GM04504 (cell line): Measurements from ENCODE around the gene SERINC2.
A peak's percentile ranks its signal among the peaks of the same experiment; 100 is the strongest.

Source experiments
- DNase-seq: peaks from one replicate; pipeline ENCODE4 v3.0.0-alpha.2; 2012; ENCODE audit warnings: low read depth

SERINC2 gene

DNA sequence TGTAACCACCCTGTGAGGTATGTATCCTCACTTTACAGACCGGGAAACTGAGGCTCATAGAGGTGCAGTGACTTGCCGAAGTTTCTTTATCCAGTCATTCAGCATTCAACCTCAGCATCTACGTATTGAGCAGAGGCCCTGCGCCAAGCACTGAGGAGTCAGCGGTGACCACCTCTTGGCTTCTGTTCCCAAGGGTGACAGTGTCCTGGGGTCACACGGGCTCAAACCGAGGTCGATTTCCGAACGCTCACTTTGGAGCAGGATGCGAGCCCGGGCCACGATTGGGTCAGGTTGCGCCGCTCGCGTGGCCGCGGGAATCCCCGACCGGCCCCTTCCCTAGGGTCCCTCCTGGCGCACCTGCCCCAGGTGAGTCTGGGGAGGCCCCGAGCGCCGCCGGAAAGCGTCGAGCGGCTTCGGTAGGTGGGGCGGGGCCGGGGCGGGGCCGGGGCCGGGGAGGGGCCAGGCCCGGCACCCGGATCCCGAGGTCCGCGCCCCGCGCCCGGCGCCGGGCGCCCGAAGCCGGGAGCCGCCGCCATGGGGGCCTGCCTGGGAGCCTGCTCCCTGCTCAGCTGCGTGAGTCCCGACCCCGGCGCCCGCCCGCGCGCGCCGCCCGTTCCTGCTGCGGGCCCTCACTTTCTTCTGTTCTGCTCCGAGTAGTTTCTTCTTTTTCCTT is at the start of gene SERINC2:
Gene SERINC2 (plus strand): TSS at position 482 of the 673 bp plus-strand sequence. CDS start 53 bp downstream, at position 535.
- no peak for DNase-seq

DNA sequence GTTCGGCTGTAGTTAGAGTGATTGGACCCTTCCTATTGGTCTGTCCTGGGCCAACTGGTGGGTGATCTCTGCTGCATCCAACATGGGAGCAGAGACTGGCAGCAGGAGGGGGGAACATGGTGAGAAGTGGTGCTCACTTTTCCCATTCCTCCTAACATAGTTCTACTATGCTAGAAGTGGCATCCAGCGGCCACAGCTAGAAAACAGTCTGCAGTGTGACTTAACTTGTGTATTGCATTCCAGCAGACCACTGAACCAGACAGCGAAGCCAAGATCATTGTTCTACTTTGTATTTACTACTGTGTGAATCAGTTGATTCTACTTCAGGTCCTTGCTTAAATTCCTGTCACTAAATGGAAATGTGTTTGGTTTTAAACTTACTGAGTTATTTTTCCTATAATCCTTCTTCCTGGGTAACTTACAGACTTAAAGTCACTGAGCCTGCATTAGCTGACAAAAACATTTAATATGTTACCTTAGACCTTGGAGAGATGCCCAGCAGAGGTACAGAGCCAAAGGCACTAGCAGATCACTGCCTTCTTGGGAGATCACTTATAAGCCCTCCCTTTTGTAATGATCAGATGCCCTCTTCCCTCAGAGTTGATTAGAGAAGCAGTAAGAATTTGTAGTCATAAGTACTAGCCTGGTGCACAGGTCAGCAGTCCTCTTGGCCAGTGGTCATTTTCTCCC is 48.3 kb upstream of the SERINC2 start:
- no peak for DNase-seq

DNA sequence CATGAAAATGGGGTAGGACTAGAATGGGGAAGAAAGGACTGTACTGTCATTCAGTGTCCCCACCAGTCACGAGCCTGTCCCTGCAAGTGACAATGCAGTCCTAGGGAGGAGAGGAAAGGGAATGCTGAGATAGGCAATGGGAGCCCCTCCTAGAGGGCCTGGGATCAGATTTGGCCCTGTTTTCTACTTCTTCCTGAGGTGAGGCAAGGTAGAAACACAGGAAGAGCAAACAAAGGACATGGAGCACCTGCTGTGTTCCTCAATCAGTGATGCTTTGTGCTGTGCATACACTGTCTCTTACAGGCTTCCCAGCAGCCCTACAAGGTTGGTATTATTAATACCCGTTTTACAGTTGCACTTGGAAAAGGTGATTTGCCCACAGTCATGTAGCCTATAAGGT is 46.2 kb upstream of the SERINC2 start:
- no peak for DNase-seq

DNA sequence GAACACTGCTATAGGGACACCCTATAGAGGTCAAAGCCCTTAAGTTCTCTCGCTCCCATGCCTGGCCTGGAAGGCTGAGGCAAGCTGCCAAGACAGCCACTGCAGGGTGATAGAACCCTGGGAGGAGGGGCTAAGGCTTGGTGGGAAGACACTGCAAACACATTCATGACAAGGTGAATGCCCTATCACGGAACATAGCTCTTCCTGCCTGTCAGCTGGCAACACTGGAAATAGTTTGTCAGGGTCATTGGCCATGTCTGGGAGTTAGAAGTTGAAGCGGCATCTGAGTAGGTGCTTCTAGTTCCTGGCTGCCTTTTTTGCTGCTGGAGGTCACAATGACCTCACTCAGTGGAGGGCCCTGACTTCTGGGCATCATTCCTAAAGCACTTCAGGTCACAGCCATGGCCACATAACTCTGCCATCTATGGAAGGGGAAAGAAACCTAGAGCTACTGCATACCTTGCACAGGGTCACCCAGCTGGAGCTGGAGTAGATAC is 44.4 kb upstream of the SERINC2 start:
- no peak for DNase-seq

DNA sequence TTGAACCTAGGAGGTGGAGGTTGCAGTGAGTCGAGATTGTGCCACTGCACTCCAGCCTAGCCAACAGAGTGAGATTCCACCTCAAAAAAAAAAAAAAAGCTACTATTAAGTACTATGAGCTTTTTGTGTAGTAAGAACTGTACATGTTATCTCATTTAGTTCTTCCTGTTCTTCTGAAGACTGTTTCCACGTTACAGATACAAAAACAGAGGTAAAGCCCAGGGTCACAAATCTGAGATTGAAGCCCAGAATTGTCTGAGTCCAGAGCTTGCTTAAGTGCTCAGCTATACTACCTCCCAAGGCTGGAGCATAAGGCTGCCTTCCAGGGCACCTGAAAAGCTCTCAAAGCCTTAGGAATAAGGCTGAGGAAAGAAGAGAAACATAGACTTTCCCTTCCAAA is 43.0 kb upstream of the SERINC2 start:
- DNase-seq, result no peak

DNA sequence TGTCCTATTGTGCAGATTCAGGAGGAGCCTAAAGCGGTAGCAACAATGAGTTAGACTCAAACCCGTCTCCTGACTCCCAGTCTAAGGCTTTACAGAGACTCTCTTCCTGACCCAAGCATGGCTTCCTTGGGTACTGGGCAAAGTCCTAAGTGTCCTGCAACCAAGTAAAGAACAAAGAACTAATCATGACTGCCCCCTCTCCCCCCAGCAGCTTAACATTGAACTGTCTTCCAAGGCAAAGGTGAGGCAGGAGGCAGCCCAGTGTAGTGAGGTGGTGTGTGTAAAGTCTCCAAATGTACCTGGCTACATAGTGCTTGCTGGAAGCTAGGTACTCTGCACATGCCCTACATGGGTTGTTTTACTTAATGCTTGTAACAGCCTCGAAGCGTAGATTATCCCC is 42.4 kb upstream of the SERINC2 start:
- DNase-seq, result no peak

DNA sequence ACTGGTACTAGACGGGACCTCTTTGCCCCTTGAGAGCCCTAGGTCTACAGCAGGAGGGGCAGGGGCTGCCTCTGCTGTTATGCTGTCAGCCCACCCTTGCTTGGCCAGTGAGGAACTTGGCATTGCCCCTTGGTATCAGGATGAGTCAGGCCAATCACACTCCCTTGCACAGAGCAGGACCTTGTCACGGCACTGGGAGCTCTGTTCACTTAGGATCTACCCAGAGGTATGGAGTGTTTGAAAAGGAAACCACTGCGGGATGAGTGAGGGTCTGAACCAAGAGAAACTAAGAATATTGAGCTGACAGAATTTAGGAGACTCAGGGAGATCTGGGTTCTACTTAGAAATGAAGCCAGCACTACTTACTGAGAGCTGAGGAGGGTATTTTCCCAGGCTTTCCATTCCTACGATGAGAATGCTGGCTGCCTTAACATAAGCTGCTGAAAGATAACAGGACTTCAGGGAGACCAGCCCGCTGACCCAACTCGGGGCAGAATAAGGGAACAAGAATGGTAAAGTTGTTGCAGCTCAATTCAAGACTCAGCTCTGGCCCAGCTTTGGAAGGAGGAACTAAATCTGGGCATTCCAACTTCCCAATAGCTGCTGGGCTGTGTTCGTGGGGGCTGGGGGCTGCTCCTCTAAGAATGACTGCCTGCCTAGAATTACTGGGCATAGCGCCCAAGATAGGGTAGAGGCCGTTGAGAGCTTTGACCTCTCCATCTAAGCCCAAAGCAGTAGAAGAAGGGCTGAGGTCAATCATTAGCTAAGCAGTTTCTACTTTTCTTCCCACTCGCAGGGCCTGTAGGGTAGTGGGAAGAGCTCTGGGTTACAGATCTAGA is 41.7 kb upstream of the SERINC2 start:
- DNase-seq, result no peak

DNA sequence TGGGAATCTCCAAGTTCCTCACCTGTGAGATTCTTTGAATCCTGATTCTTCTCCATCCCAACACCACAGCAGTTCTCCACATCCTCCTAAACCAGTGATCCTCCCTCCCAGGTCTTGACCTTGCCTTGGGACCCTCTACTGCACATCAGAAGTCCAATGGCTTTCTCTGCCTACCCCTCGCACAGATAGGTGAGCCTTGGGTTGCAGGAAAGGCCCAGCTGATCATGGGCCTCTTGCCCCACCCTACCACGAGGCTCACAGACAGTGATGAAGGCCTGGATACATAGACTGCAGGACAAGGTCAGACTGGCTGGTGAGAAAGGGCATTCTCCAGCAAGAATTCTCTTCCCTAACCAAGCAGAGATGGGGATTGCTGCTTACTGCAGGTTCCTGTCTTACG is 41.0 kb upstream of the SERINC2 start:
- no peak for DNase-seq

DNA sequence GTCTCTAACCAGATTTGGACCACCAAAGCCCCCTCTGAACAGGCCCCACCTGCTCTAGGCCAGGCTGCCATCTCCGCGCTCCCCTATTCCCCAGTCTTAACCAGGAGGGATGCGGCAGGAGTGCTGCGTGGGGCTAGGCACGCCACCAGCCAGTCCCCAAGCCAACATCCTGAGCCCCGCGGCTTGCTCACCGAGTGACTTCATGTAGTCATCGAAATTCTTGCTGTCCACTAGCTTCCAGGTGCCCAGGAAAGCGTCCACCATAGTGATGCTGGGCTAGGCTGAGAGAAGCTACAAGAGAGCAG is 40.3 kb upstream of the SERINC2 start:
- no peak for DNase-seq

DNA sequence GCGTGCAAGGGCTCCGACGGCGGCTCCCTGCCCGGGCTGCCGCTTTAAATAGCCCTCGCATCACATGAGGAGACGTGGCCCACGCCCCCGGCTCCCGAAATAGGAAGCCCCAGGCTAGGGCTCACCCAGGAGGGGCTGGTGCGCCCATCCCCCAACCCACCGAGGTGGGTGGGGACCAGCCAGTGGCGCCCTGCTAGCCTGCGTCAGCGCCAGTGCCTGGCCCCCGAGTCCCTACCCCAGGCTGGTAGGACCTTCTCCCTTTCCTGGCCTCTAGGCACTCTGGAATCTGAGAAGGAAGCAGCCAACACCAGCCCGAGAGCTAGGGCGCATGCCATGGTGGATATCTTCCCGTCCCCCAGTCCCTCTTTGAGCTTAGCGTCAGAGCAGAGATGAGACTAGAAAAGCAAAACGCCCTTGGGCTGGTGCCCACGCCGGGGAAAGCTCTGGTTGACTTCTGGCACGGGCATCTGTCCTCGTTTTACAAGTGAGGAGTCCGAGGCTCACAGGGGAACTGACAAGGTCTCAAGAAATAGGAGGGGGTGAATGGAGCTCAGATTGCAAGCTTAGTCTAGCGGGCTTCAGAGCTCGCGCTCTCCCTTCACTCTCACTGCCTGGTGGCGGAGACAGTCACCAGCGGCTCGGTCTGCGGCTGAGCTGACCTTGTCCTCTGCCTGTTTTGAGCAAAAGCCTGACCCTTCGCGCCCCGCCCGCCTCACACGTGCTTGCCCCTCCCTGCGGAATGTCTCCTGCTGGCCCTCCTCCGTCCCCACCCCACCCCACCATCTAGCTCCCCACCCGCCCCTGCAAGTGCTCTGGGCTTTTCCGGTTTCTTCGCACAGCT is 39.7 kb upstream of the SERINC2 start, which contains the start of gene FABP3:
Gene FABP3 (minus strand): TSS at position 21 of the 841 bp plus-strand sequence. CDS start 62 bp downstream, outside the sequence.
- peak; percentile 35 for DNase-seq

DNA sequence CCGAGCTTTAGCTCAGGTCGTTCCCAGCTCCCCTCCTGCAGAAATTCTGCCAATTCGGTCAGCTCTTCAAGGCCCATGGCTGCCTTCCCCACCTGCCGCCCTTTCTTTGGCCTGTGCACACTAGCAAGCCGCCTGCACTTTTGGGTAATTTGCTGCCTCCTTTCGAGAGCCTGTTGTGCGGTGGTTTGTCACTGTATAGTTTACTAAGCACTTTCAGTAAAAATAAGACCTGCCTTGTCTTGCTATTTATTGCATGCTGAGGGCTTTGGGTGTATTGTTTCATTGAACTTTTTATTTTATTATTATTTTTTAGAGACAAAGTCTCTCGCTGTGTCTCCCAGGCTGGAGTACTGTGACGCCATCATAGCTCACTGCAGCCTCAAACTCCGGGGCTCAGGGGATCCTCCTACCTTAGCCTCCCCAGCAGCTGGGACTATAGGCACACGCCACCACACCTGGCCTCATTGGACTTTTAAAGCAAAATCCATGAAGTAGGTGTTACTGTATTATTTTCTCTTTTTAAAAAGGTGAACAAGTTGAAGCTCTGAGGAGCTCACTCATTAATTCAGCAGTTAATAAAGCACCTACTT is 39.0 kb upstream of the SERINC2 start:
- no peak for DNase-seq

DNA sequence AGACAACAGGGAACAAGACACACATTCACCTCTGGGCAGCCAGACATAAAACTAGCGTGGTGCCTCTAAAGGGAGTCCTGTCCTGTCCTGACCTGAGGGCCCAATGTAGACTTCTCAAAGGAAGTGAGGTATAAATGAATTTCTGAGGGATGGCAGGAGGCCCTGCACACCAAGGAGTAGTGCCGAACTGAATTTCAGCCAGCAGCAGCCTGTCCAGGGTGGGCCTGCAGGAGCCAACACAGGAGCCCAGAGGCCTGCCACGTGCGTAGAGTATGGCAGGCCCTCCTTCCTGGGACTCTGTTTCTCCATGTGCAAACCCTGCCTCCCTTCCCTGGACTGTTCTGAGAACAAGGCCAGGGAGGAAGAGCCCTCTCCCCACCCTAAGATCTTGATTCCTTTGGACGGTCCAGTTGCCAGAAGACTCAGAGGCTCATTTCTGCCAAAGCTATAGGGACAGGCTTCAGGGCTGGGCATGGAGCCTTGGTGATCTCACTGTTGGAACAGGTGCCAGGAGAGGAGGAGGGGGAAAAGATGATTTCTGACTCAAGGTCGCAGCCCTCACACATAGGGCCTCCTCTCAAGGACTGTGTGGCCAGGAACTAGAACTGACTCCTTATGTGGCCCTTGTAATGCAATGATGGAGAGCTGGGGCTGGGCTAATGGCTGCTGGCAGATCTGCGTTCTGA is 38.4 kb upstream of the SERINC2 start:
- peak; percentile 35 for DNase-seq

DNA sequence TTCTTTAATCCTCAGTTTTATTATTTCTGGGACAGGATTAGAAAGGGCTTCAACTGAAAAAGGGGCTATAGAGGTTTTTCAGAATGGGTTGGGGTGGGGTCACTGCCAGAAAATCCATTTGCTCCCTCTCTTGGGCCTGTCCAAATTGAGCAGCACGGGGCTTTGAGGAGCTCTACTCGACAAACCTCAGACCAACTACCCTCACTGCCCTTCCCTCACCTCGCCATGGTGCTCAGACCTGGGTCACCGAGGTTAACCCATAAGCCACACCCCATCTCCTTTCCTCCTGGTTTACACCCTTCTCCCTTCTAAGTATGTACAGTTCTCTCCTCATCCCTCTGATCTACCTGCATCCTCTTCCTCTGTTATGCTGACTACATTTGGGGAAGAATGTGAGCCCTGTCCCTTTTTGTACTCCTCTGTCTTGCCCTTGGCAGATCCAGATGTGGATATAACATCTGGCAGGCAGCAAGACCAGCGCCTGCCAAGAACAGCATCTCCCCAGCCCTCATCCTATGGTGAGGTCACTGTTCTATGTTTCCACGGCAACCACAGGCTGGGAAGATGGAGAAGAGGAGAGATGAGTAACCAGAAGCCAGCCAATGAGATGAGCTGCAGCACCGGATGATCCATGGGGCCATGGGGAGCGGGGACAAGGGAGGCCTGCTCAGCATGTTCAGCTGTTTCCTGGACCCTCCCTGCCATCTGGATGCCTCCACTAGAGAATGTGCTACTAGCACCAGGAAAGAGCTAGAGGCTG is 36.5 kb upstream of the SERINC2 start:
- peak; percentile 93 for DNase-seq

DNA sequence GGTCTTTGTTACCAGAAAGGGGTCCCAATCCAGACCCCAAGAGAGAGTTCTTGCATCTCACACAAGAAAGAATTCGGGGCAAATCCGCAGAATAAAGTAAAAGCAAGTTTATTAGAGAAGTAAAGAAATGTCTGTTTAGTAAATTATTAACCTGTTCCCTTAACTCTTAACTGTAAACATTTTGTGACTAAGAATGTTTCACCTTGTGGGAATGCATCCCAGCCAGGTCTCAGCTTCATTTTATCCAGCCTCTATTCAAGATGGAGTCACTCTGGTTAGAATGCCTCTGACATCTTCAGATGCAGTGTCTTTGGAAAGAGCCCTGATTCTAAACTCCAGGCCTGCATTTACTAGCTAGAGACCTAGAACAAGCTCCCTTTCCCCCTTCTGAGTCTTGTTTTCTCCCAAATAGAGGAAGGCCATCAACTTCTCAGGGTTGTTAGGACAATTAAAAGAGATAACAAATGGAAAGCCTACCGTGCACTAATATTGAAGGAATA is 35.6 kb upstream of the SERINC2 start:
- DNase-seq, result no peak

DNA sequence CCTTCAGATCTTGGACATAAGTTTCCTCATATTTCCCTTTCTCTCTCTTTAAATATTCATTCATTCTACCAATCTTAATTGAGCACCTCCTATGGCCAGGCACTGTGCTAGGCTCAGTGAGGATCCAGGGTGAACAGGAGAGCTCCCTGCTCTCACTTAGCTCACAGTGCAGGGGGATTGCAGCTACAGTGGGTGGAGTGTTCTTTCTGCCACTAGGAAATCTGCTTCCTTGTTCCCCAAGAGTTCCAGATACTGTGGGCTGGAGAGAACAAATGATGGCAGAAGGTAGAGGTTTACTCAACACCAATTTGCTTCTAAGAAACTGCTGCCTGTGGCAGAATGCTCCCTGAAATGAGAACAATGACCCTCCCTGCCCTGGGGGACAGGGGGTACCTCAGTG is 35.0 kb upstream of the SERINC2 start:
- DNase-seq, result no peak

DNA sequence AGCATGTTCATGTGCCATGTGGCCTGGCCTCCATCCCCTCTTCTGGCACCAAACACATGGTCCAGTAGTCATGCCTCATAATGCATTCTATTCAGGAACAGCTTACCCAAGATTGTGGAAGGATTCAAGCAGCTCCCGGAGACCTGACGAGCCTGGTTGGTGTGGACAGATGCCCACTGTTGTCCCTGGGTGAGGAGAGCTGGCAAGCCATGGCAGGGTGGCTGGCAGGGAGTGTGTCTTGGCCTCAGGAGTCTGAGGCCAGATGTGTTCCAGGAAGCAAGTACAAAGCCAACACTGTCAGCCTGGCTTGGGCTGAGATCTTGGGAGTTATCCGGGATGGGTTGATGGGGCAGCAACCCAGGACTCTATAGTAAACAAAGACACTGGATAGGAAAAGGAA is 32.8 kb upstream of the SERINC2 start:
- no peak for DNase-seq

DNA sequence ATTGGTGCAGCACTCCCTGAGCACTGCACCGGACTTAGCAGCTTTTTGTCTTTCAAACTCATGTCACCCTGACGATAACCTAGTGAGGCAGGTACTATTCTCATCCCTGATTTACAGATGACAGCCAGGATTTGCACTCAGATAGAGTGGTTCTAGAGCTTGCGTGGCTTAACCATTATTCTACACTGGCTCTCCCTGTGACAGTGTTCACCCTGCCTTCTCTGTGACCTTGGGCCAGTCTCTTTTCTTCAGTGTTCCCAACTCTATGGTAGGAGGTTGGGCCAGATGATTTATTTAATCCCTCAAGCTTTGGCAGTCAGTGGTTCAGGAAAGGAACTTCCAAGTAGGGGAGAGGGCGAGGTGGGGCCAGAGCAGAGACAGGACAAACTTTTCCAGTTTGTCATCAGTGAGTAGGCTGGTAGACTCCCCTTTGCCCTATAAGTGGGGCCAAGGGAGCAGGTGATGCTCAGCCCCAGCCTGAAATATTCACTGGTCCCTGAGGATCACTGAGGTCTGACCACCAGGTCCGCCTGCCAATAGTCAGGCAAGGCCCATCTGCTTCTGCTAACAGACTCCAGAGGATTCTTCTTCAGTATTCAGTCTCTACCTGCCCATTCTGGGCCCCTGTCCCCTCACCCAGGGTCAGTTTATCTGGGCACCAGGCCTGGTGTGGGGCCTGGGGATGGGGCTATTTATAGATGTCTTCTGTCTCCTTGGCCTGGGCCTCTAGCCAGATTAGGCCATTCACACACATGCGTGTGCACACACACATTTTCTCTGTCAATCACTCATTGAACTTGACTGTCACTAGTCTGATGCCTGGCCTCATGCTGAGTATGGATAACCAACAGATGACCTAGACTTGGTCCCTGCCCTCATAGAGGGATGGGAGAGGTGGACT is 31.4 kb upstream of the SERINC2 start:
- peak; percentile 15 for DNase-seq

DNA sequence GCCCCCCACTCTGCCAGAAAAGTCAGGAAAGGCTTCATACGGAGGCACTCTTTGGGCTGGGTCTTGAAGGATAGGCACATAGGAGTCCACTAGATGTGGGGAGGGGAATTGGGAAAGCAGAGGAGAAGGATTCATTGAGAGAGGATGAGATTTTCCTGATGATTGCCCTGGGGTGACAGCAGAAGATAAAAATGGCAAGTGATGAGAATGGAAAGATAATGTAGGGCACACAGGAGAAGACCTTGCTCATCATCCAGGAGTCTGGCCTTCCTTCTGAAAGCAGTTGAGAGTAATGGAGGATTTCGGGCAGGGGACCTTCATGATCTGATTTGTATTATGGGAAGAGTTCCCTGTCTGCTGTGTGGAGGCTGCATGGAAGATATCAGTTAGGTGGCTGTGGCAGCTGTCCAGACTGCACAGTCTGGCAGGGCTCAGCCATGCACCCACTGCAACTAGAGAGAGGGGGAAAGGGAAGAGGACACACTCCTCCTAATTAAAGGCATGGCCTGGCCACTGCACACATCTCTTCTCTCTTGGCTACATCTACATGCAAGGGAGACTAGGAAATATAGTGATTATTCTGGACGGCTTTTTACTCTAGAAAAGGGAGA is 30.5 kb upstream of the SERINC2 start:
- no peak for DNase-seq
